Stimulated activated CD4-positive, alpha-beta T cell treated with anti-CD3 and anti-CD28 coated beads, TNF-alpha, amount 100 ng/mL, for 48 hours (primary cell): ENCODE results near the gene ASGR1.

Experiments used
- DNase-seq, 3 donors: peaks; one replicate each; pipeline ENCODE4 v3.0.0-alpha.2; 2020; ENCODE audit warnings: low read depth in 3 of 3

ASGR1 gene

DNA sequence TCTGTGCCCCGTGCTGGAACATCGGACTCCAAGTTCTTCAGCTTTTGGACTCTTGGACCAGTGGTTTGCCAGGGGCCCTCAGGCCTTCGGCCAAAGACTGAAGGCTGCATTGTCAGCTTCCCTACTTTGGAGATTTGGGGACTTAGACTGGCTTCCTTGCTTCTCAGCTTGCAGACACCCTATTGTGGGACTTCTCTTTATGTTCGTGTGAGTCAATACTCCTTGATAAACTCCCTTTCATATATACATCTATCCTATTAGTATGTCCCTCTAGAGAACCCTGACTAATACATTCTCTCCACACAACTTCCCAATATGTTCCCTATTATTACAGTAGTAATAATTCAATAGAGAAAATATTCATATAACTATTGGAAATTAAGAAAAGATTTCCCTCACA, 55.3 kb downstream of the ASGR1 start:
- no peak for DNase-seq
